GM12878 (cell line): Measurements from ENCODE around the gene NTN1. TPM values are rescaled to one million over a fixed set of nuclear protein-coding genes. Genes with fewer than 3 reads are reported as not detected.
"Not testable (repeated sequence)": the region's sequence is repeated elsewhere in the genome, so short reads cannot be mapped to it uniquely, and the experiment has no call there.

Source experiments
- ATAC-seq: fragments of 200-7000 bp; cut with Tn5 transposase; 3 replicates; pipeline ENCODE4 v1.9.1; 2020; ENCODE audit warnings: mild to moderate bottlenecking, moderate library complexity
- BruUV-seq: library from RNA; stranded (reverse); fragments of 400-500 nt; replicated peaks from 2 replicates; lab custom pipeline; 2021; lab: Mats Ljungman, UMichigan
- CTCF ChIA-PET: fragments of 300-600 bp; sonication (Branson Sonifier 250); formaldehyde crosslinking; extraction: SDS; loops from one replicate; lab custom pipeline; 2021; ENCODE audit warnings: inconsistent platforms; lab: Yijun Ruan, JAX
- POLR2A ChIA-PET: fragments of 350-600 bp; formaldehyde crosslinking; extraction: SDS; loops from one replicate; lab custom pipeline; 2021; ENCODE audit warnings: inconsistent platforms; lab: Charles Lee
- RAD21 ChIA-PET: fragments of 300-600 bp; sonication (Branson Sonifier 250); formaldehyde crosslinking; loops from one replicate; lab custom pipeline; 2023; ENCODE audit warnings: antibody characterized with exemption; ENCODE audit not compliant: unreplicated experiment; lab: Charles Lee
- SMC1A ChIA-PET: fragments of 300-600 bp; sonication (Branson Sonifier 250); formaldehyde crosslinking; loops from one replicate; lab custom pipeline; 2023; ENCODE audit not compliant: unreplicated experiment, uncharacterized antibody; lab: Charles Lee
- DNase-seq: peaks from one replicate; pipeline ENCODE4 v3.0.0-alpha.2; 2011; ENCODE audit warnings: low read depth, low spot score
- FAIRE-seq: peaks from 3 replicates; lab custom pipeline; 2011; peaks lifted over from hg19 to GRCh38; lab: Jason Lieb, UNC
- H2AFZ ChIP-seq: 2 replicates; pipeline ENCODE4 v1.6.0; 2011; ENCODE audit warnings: low read depth, low read length, control low read depth; ENCODE audit not compliant: control insufficient read depth
- H3K27ac ChIP-seq: 2 replicates; pipeline ENCODE4 v1.5.1; 2011; ENCODE audit warnings: control low read depth; ENCODE audit not compliant: control insufficient read depth, insufficient read depth
- H3K27me3 ChIP-seq, 2 experiments: replicated peaks in 1 of 2; 2 replicates each; pipeline versions ENCODE4 v1.6.0 to v1.6.1; 2011; ENCODE audit warnings: low read length in 1 of 2; ENCODE audit not compliant: control insufficient read depth in 2 of 2, insufficient read depth in 2 of 2
- H3K36me3 ChIP-seq, 2 experiments: 2 replicates each; pipeline ENCODE4 v1.5.1; 2011; ENCODE audit warnings: low read length in 1 of 2; ENCODE audit not compliant: control insufficient read depth in 2 of 2, insufficient read depth in 2 of 2
- H3K4me1 ChIP-seq: 2 replicates; pipeline ENCODE4 v1.6.1; 2011; ENCODE audit warnings: mild to moderate bottlenecking, low read length, moderate library complexity, mixed read lengths; ENCODE audit not compliant: control insufficient read depth, insufficient read depth
- H3K4me2 ChIP-seq: 2 replicates; pipeline ENCODE4 v1.6.0; 2011; ENCODE audit warnings: control low read depth; ENCODE audit not compliant: control insufficient read depth, insufficient read depth
- H3K4me3 ChIP-seq: fragments of 200-600 bp; sonication (generic); 2 replicates; pipeline ENCODE4 v1.5.1; 2016
- H3K79me2 ChIP-seq: 2 replicates; pipeline ENCODE4 v1.6.0; 2011; ENCODE audit warnings: low read length; ENCODE audit not compliant: control insufficient read depth, insufficient read depth
- H3K9ac ChIP-seq: 2 replicates; pipeline ENCODE4 v1.8.0; 2011; ENCODE audit warnings: low read length, control low read depth, mixed read lengths; ENCODE audit not compliant: control insufficient read depth, insufficient read depth
- H3K9me3 ChIP-seq: replicated peaks from 3 replicates; pipeline ENCODE4 v1.5.1; 2011; ENCODE audit warnings: mild to moderate bottlenecking, low read length; ENCODE audit not compliant: control insufficient read depth, insufficient read depth
- H4K20me1 ChIP-seq: 2 replicates; pipeline ENCODE4 v1.6.0; 2011; ENCODE audit not compliant: control insufficient read depth, insufficient read depth
- CHD4 ChIP-seq: fragments of 200-600 bp; sonication (generic); IDR thresholded peaks from 2 replicates; pipeline ENCODE4 v1.6.1; 2016; ENCODE audit warnings: mild to moderate bottlenecking
- POU2F2 ChIP-seq: IDR thresholded peaks from 3 replicates; pipeline ENCODE4 v1.6.1; 2011; ENCODE audit warnings: low read depth, mild to moderate bottlenecking, low read length, borderline replicate concordance
- SPI1 ChIP-seq: IDR thresholded peaks from 2 replicates; pipeline ENCODE4 v1.6.1; 2011; ENCODE audit warnings: low read depth, mild to moderate bottlenecking, low read length, moderate library complexity, borderline replicate concordance; ENCODE audit not compliant: insufficient read depth
- WGBS: methylation state at CpG from one replicate; pipeline ENCODE4 v1.1.6; 2016; ENCODE audit warnings: low lambda C conversion rate; ENCODE audit not compliant: insufficient replicate concordance, insufficient coverage; ENCODE audit errors: missing lambda C conversion rate; 5-methylcytosine and 5-hydroxymethylcytosine counted together
- in situ Hi-C: fragments of 300-500 bp; cut with MboI; formaldehyde crosslinking; loops from 9 replicates; pipeline ENCODE4 v1.14.3; 2018; ENCODE audit warnings: mixed read lengths
- intact Hi-C: fragments of 100-400 bp; cut with micrococcal nuclease; formaldehyde crosslinking; loops from one replicate; pipeline ENCODE4 v1.14.2; 2022; ENCODE audit not compliant: unreplicated experiment
- polyA plus RNA-seq, 11 experiments: library from polyadenylated mRNA; depleted of rRNA in 4 of 11; unstranded in 6 of 11; stranded (reverse) in 5 of 11; fragments of >200 nt; fragmentation: Nextera tagmentation in 4 of 11; fragmentation: Illumina TruSeq in 1 of 11; extraction: Ambion mirVana in 4 of 11; extraction: Trizol in 1 of 11; gene quantifications; 1 replicate in 1 of 11; 2 replicates in 10 of 11; pipeline versions ENCODE4 v1.2.1 to v1.2.3, GENCODE V29; 2011 to 2016; ENCODE audit warnings: inconsistent platforms in 2 of 11, missing spikeins in 2 of 11, low read depth in 1 of 11
- total RNA-seq, 4 experiments: library from RNA; depleted of rRNA in 3 of 4; stranded (reverse); fragments of >200 nt in 3 of 4; fragmentation: Illumina TruSeq in 1 of 4; extraction: Trizol in 1 of 4; gene quantifications; 2 replicates each; pipeline versions ENCODE4 v1.2.1 to v1.2.3, GENCODE V29; 2013 to 2021
- TF ChIP-seq, protein P1 (sequence below): IDR thresholded peaks from 2 replicates; pipeline ENCODE4 v1.6.1; 2012; ENCODE audit warnings: low read depth, low read length, improper control_type of control experiment

The NTN1 gene
- total and polyA plus RNA-seq, 10 of the 15 experiments (the other 5 are each of a cell fraction or from before 2014, with no cell fraction given), result 0.02 to 0.89 (median 0.35) TPM

GRCh38 chr17:8986295-8986694 is 35.0 kb upstream of the NTN1 start (continued):
- TF ChIP-seq, protein P1, sequence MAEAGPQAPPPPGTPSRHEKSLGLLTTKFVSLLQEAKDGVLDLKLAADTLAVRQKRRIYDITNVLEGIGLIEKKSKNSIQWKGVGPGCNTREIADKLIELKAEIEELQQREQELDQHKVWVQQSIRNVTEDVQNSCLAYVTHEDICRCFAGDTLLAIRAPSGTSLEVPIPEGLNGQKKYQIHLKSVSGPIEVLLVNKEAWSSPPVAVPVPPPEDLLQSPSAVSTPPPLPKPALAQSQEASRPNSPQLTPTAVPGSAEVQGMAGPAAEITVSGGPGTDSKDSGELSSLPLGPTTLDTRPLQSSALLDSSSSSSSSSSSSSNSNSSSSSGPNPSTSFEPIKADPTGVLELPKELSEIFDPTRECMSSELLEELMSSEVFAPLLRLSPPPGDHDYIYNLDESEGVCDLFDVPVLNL, result no peak
- TF ChIP-seq POU2F2 (no peak), CHD4 (no peak), SPI1 (0 out of 2 replicates have a peak, but pooled peaks have one; percentile 21)

DNA sequence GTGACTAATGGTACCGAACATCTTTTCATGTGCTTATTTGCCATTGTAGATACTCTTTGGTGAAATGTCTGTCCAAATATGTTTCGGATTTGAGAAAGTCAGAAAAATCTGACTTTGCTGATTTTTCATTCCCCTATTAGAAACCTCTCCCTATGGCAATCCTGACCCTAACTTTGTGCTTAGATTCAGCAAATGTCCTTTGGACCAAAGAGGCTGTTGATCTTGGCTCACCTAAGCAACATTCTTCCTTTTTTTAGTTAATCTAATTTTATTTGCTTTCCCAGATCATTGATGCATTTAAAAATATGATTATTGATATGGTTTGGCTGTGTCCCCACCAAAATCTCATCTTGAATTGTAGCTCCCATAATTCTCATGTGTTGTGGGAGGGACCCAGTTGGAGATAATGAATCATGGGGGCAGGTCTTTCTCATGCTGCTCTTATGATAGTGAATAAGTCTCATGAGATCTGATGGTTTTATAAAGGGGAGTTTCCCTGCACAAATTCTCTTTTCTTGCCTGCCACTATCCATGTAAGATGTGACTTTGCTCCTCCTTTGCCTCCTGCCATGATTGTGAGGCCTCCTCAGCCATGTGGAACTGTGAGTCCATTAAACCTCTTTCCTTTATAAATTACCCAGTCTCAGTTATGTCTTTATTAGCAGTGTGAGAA is 32.9 kb upstream of the NTN1 start:
- FAIRE-seq, H3K36me3 ChIP-seq, POLR2A ChIA-PET, H3K79me2 ChIP-seq, DNase-seq, ATAC-seq, H3K9me3 ChIP-seq, SMC1A ChIA-PET, H3K27ac ChIP-seq, H3K4me2 ChIP-seq, intact Hi-C loops, in situ Hi-C loops, H4K20me1 ChIP-seq, H3K27me3 ChIP-seq, H3K9ac ChIP-seq, H3K4me3 ChIP-seq, BruUV-seq, H2AFZ ChIP-seq: not testable (repeated sequence)
- RAD21 ChIA-PET, result interaction anchor here (1.9 kb wide), 1 partner anchor 12 kb away, joined by 5 read pairs; no protein-coding TSS in a partner anchor
- peaks cover 18% of the 10 kb centered on the region for H3K4me1 ChIP-seq
- CTCF ChIA-PET, result interaction anchor here (0.7 to 0.8 kb wide), 2 partner anchors 10 to 26 kb away, joined by 3 read pairs; no protein-coding TSS in a partner anchor
- 100% methylated on average over 2 of the region's 2 CpGs for WGBS
